Thoracic aorta (tissue), 2 donors: ENCODE measurements around the gene ZNF616. TPM values are rescaled to one million over a fixed set of nuclear protein-coding genes. Genes with fewer than 3 reads are reported as not detected.
A peak's percentile ranks its signal among the peaks of the same experiment; 100 is the strongest.

Experiments
- ATAC-seq: fragments of 150-250 bp; one replicate; pipeline ENCODE4 v1.8.0; 2017; ENCODE audit warnings: low read depth; ENCODE audit not compliant: insufficient number of reproducible peaks, low FRiP score
- DNase-seq: peaks from one replicate; pipeline ENCODE4 v3.0.0-alpha.2; 2020; ENCODE audit warnings: low spot score
- H3K27ac ChIP-seq, 2 donors: fragments of 200-600 bp; sonication (generic); 1 replicate in 1 of 2; 2 replicates in 1 of 2; pipeline ENCODE4 v1.5.1; 2016; ENCODE audit warnings: mild to moderate bottlenecking in 2 of 2, moderate library complexity in 2 of 2
- H3K27me3 ChIP-seq: fragments of 200-600 bp; sonication (generic); replicated peaks from 2 replicates; pipeline ENCODE4 v1.6.0; 2016; ENCODE audit warnings: mild to moderate bottlenecking; ENCODE audit not compliant: insufficient read depth
- H3K36me3 ChIP-seq: fragments of 200-600 bp; sonication (generic); one replicate; pipeline ENCODE4 v1.5.1; 2016
- H3K4me1 ChIP-seq, 2 donors: fragments of 200-600 bp; sonication (generic); 1 replicate in 1 of 2; 2 replicates in 1 of 2; pipeline versions ENCODE4 v1.5.1 to v1.6.0; 2016; ENCODE audit warnings: low read depth in 2 of 2, mild to moderate bottlenecking in 1 of 2; ENCODE audit not compliant: control insufficient read depth in 1 of 2
- H3K4me3 ChIP-seq: fragments of 200-600 bp; sonication (generic); 2 replicates; pipeline ENCODE4 v1.5.1; 2016; ENCODE audit warnings: mild to moderate bottlenecking
- H3K9me3 ChIP-seq: fragments of 200-600 bp; sonication (generic); 2 replicates; pipeline ENCODE4 v1.5.1; 2016
- total RNA-seq, 2 donors: library from RNA; depleted of rRNA; stranded (reverse); fragments of >200 nt; gene quantifications; one replicate each; pipeline versions ENCODE4 v1.1.0 to v1.2.3, GENCODE V29; 2016
- TF ChIP-seq, protein P1 (sequence below): fragments of 200-600 bp; sonication (generic); IDR thresholded peaks from one replicate; pipeline ENCODE4 v1.5.1; 2019; ENCODE audit warnings: antibody characterized with exemption

ZNF616 gene
- total RNA-seq, 2 donors from 2014 or later: 2.8 to 6.2 TPM

DNA sequence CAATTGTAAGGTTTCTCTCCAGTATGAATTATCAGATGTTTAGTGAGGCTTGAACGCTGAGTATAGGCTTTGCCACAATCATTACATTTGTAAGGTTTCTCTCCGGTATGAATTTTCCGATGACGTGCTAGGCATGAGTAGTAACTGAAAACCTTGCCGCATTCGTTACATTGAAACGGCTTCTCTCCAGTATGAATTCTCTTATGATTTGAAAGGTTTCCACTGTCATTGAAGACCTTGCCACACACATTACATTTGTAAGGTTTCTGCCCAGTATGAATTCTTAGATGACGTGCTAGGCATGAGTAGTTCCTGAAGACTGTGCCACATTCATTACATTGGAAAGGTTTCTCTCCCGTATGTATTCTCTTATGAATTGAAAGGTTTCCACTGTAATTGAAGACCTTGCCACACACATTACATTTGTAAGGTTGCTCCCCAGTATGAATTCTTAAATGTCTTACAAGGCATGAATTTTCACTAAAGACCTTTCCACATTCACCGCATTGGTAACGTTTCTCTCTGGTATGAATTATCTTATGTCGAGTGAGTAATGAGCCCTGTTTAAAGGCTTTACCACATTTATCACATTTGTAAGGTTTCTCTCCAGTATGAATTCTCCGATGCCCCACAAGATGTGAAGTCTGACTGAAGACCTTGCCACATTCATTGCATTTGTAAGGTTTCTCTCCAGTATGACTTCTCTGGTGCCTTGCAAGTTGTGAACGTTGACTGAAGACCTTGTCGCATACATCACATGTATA is 16.0 kb upstream of the ZNF616 start:
- Histone ChIP-seq H3K4me3 (no peak overlapping the region), H3K9me3 (peaks cover 61% of the 10 kb centered on the region), H3K27me3 (no peaks in the 10 kb centered on the region), H3K4me1 (peaks cover 0 to 4% of the 10 kb centered on the region in 2 donors), H3K27ac (no peak overlapping the region), H3K36me3 (peaks cover 54% of the 10 kb centered on the region)
- DNase-seq: no peak
- no peak for ATAC-seq
- TF ChIP-seq, protein P1, sequence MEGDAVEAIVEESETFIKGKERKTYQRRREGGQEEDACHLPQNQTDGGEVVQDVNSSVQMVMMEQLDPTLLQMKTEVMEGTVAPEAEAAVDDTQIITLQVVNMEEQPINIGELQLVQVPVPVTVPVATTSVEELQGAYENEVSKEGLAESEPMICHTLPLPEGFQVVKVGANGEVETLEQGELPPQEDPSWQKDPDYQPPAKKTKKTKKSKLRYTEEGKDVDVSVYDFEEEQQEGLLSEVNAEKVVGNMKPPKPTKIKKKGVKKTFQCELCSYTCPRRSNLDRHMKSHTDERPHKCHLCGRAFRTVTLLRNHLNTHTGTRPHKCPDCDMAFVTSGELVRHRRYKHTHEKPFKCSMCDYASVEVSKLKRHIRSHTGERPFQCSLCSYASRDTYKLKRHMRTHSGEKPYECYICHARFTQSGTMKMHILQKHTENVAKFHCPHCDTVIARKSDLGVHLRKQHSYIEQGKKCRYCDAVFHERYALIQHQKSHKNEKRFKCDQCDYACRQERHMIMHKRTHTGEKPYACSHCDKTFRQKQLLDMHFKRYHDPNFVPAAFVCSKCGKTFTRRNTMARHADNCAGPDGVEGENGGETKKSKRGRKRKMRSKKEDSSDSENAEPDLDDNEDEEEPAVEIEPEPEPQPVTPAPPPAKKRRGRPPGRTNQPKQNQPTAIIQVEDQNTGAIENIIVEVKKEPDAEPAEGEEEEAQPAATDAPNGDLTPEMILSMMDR: no peak

- ATAC-seq (no peak), DNase-seq (no peak)
- TF ChIP-seq, protein P1: no peak
- Histone ChIP-seq H3K4me1 (peaks cover 0 to 12% of the 10 kb centered on the region in 2 donors), H3K9me3 (peaks cover 12% of the 10 kb centered on the region), H3K27me3 (no peaks in the 10 kb centered on the region), H3K4me3 (no peak overlapping the region), H3K27ac (no peak overlapping the region), H3K36me3 (no peaks in the 10 kb centered on the region)
Measured at GRCh38 chr19:52148256-52148655, 8.5 kb upstream of the ZNF616 start.

- Histone ChIP-seq H3K27ac (no peak overlapping the region), H3K27me3 (no peaks in the 10 kb centered on the region), H3K4me1 (peaks cover 12 to 19% of the 10 kb centered on the region in 2 donors), H3K4me3 (no peak overlapping the region), H3K36me3 (no peaks in the 10 kb centered on the region), H3K9me3 (no peaks in the 10 kb centered on the region)
- no peak for DNase-seq
- ATAC-seq: no peak
- TF ChIP-seq, protein P1: no peak
Measured at GRCh38 chr19:52142001-52142595, 2.4 kb upstream of the ZNF616 start.

DNA sequence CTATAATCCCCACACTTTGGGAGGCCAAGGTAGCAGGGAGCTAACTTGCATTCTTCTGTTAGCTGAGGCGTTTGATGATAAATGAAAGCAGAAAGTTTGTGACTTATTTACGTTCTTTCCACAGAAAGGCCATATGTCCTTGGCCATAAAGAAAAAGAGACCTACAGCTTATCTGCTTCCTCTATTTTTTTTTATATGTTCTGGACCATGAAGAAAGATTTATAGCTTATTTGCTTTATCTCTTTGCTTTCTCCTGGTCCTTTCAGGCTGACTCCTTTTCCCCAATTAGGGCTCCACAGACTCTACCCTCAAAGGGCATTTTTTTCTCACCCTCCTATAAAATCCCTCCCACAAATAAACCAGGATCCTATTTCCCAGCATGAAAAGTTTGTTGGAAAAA is 1.5 kb upstream of the ZNF616 start:
- no peaks in the 10 kb centered on the region for H3K9me3 ChIP-seq
- no peaks in the 10 kb centered on the region for H3K27me3 ChIP-seq
- H3K36me3 ChIP-seq: no peaks in the 10 kb centered on the region
- peak overlapping the region in 1 of 2 donors; percentile 98 for H3K27ac ChIP-seq
- no peak overlapping the region for H3K4me3 ChIP-seq
- ATAC-seq (no peak), DNase-seq (no peak)
- H3K4me1 ChIP-seq: peaks cover 12 to 19% of the 10 kb centered on the region in 2 donors
- TF ChIP-seq, protein P1: no peak

GRCh38 chr19:52140032-52140710 is 433 bp upstream of the ZNF616 start:
- peaks cover 12 to 19% of the 10 kb centered on the region in 2 donors for H3K4me1 ChIP-seq
- H3K9me3 ChIP-seq: no peaks in the 10 kb centered on the region
- H3K27me3 ChIP-seq: no peaks in the 10 kb centered on the region
- TF ChIP-seq, protein P1: no peak
- DNase-seq (no peak), ATAC-seq (peak; percentile 95)
- peak overlapping the region; percentile 62 to 98 for H3K27ac ChIP-seq
- no peaks in the 10 kb centered on the region for H3K36me3 ChIP-seq
- H3K4me3 ChIP-seq: peak overlapping the region; percentile 99
